ENCODE results near the gene MAMLD1. TPM values are rescaled to one million over a fixed set of nuclear protein-coding genes. Genes with fewer than 3 reads are reported as not detected.

MAMLD1 gene
- total RNA-seq, 4 donors from 2014 or later = 0.23 to 2.1 (median 0.96) TPM

DNA sequence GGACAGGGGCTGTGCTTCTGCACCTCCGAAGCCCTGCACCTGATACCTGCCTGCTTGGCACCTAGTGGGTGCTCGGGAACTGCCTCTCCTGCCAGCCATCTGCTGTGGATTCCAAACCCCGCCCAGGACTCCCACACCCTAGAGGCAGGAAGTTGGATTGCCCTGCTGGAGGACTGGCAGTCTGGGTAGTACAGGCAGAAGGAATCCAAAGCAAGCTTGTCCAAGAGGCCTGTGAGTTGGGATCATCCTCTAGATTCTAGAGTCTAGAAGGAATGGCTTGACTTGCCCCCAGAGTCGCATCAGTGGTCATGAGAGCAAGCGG is 140.7 kb downstream of the MAMLD1 start:
- no peaks in the 10 kb centered on the region for H3K27me3 ChIP-seq
- no peak for DNase-seq
- no peaks in the 10 kb centered on the region for H3K9me3 ChIP-seq
- intact Hi-C loops (cut with DNase I) = no loop called here
- H3K36me3 ChIP-seq = no peaks in the 10 kb centered on the region
- no peak overlapping the region for H3K4me3 ChIP-seq
- WGBS, 2 donors = 20% methylated on average over 1 of the region's 5 CpGs; no CpG with 5 or more reads in 1 of the 2 donors
- peak overlapping the region in 2 of 4 donors; percentile 28 to 83 for H3K27ac ChIP-seq
- no peak for TF ChIP-seq POLR2A (IDR thresholded peaks at IDR 0.05)
- TF ChIP-seq, protein P1, sequence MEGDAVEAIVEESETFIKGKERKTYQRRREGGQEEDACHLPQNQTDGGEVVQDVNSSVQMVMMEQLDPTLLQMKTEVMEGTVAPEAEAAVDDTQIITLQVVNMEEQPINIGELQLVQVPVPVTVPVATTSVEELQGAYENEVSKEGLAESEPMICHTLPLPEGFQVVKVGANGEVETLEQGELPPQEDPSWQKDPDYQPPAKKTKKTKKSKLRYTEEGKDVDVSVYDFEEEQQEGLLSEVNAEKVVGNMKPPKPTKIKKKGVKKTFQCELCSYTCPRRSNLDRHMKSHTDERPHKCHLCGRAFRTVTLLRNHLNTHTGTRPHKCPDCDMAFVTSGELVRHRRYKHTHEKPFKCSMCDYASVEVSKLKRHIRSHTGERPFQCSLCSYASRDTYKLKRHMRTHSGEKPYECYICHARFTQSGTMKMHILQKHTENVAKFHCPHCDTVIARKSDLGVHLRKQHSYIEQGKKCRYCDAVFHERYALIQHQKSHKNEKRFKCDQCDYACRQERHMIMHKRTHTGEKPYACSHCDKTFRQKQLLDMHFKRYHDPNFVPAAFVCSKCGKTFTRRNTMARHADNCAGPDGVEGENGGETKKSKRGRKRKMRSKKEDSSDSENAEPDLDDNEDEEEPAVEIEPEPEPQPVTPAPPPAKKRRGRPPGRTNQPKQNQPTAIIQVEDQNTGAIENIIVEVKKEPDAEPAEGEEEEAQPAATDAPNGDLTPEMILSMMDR (IDR thresholded peaks at IDR 0.05) = no peak
- peaks cover 0 to 42% (median 8%) of the 10 kb centered on the region in 3 donors for H3K4me1 ChIP-seq

DNA sequence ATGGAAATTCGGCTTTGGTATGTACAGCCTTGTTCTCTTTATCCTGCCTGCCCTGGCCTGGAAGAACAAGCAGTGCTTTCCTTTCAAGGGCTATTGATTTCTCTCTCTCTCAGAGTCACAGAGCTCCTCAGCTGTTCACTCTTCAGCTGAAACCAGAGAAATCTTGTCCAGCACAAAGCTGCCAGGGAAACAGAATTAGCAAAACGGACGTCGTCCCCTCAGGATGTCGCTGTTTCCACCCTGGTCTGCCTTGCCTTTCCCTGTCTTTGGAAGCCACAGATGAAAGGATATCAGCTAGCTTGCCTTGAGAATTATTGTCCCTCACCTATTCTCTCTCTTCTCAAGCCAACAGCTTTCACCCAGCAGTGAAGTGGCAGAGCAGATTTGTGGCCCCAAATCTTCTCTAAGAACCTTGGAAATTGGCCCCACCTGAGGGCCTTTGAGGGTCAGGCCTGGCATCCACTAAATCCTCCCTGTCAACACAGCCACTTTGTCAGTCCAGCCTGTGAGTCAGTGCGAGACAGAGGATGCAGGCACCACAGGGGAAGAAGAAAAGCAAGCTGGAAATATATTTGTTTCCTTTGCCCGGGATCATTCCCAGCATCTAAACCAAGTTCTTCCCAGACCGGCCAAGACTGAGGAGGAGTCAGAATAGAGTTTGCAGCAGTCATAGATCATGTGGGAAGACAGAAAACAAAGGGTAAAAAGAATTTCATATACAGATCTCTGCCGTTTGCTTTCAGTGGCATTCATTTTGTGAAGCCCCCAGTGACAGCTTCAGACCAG is 141.5 kb downstream of the MAMLD1 start:
- intact Hi-C loops (cut with DNase I) = no loop called here
- TF ChIP-seq, protein P1 (IDR thresholded peaks at IDR 0.05) = no peak
- no peak for TF ChIP-seq POLR2A (IDR thresholded peaks at IDR 0.05)
- Histone ChIP-seq H3K27ac (peak overlapping the region in 3 of 4 donors; percentile 38 to 83 (median 58)), H3K27me3 (no peaks in the 10 kb centered on the region), H3K4me3 (no peak overlapping the region), H3K9me3 (no peaks in the 10 kb centered on the region), H3K36me3 (no peaks in the 10 kb centered on the region), H3K4me1 (peaks cover 0 to 43% (median 8%) of the 10 kb centered on the region in 3 donors)
- no peak for DNase-seq
- WGBS, 2 donors = 70 to 77% methylated on average over 8 of the region's 9 CpGs

DNA sequence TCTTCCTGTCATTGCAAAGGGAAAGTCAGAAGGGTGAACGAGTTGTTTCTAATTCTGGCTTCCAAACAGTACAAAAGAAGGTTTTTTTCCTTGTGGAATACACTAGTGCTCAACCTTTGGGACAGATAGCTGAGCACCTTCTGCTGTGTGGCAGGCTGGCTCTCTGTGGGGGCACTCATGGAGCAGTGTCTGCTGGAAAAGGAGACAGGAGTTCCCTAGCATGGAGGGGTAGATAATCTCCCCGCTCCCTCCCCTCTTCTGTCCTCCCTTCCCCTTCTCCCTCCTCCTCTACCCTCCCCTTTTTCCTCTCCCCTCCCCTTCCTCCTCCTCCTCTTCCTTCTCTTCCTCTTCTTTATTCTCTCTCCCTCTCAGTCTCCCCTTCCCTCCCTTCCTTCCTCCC is 142.9 kb downstream of the MAMLD1 start:
- intact Hi-C loops (cut with DNase I) = no loop called here
- Histone ChIP-seq H3K9me3 (no peaks in the 10 kb centered on the region), H3K4me3 (no peak overlapping the region), H3K36me3 (no peaks in the 10 kb centered on the region), H3K27me3 (no peaks in the 10 kb centered on the region), H3K27ac (peak overlapping the region in 3 of 4 donors; percentile 7 to 83 (median 22)), H3K4me1 (peaks cover 0 to 43% (median 8%) of the 10 kb centered on the region in 3 donors)
- TF ChIP-seq, protein P1 (IDR thresholded peaks at IDR 0.05) = no peak
- no peak for TF ChIP-seq POLR2A (IDR thresholded peaks at IDR 0.05)
- 64 to 100% methylated on average over 1 to 2 of the region's 2 CpGs for WGBS, 2 donors
- no peak for DNase-seq

DNA sequence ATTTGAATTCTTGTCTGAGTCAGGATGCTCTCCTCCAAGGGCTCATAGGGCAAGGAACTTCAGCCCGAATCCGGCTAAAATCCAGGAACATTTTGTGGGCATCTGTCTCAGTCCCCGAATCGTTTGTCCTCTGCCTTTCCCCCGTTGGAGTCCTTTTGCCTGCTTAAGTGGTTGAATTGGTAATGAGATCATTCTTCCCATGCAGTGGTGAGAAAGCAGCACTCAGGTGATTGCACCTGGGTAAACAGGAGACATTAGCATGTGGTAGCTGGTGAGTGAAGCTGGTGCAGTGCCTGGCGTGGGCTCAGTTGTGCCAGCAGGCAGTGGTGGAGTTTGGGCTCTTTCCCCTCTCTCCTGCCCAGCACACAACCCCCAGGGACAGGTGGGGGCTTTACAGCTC is 143.4 kb downstream of the MAMLD1 start:
- 53% methylated on average over 6 of the region's 6 CpGs; no CpG with 5 or more reads in 1 of the 2 donors for WGBS, 2 donors
- intact Hi-C loops (cut with DNase I) = no loop called here
- no peak for TF ChIP-seq POLR2A (IDR thresholded peaks at IDR 0.05)
- TF ChIP-seq, protein P1 (IDR thresholded peaks at IDR 0.05) = no peak
- Histone ChIP-seq H3K36me3 (no peaks in the 10 kb centered on the region), H3K4me3 (no peak overlapping the region), H3K4me1 (peaks cover 0 to 43% (median 8%) of the 10 kb centered on the region in 3 donors), H3K27ac (peak overlapping the region in 3 of 4 donors; percentile 61 to 83 (median 64)), H3K9me3 (no peaks in the 10 kb centered on the region), H3K27me3 (no peaks in the 10 kb centered on the region)
- no peak for DNase-seq

DNA sequence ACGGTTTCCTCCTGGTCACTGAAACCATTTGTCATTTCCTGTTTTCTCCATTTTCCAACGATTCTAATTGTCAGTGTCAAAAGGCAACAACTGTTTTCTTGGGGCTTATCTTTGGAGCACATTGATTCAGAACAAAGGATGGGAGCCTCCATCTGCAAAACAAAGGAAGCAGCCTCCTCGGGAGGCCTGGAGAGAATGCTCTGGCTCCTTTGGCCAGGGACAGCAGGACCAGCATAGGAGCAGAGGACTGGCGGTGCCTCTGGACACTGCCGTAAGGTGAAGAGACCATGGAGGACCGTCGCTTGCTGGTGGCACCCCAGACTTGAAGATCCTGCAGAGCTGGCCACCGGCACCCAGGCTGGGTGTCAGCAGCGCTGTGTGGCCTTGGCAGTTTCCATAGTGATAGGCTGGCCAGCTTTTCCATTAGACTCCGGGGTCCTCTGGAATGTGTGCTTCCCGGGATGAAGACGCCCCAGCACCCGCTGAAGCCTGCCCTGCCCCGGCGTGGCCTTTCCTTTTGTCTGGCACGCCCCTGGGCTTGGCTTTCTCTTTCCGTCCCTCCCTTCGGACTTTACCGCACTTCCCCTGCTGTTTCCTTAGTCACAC is 144.2 kb downstream of the MAMLD1 start:
- Histone ChIP-seq H3K36me3 (no peaks in the 10 kb centered on the region), H3K4me1 (peaks cover 0 to 43% (median 8%) of the 10 kb centered on the region in 3 donors), H3K27me3 (no peaks in the 10 kb centered on the region), H3K4me3 (peak overlapping the region in 1 of 4 donors; percentile 28), H3K27ac (peak overlapping the region in 3 of 4 donors; percentile 64 to 90 (median 83)), H3K9me3 (no peaks in the 10 kb centered on the region)
- no peak for DNase-seq
- intact Hi-C loops (cut with DNase I) = no loop called here
- 37 to 44% methylated on average over 9 of the region's 19 CpGs for WGBS, 2 donors
- TF ChIP-seq POLR2A (IDR thresholded peaks at IDR 0.05) = no peak
- TF ChIP-seq, protein P1 (IDR thresholded peaks at IDR 0.05) = no peak

Data from esophagus squamous epithelium (tissue), 5 donors.